GM19023 (cell line): Measurements from ENCODE around the gene CFAP210.
"Not testable (repeated sequence)": the region's sequence is repeated elsewhere in the genome, so short reads cannot be mapped to it uniquely, and the experiment has no call there.

Source experiments
- ATAC-seq: cut with Tn5 transposase; IDR thresholded peaks from one replicate; pipeline ENCODE4 v1.9.1; 2021; ENCODE audit warnings: mild to moderate bottlenecking, moderate library complexity; ENCODE audit not compliant: unreplicated experiment

Gene CFAP210

DNA sequence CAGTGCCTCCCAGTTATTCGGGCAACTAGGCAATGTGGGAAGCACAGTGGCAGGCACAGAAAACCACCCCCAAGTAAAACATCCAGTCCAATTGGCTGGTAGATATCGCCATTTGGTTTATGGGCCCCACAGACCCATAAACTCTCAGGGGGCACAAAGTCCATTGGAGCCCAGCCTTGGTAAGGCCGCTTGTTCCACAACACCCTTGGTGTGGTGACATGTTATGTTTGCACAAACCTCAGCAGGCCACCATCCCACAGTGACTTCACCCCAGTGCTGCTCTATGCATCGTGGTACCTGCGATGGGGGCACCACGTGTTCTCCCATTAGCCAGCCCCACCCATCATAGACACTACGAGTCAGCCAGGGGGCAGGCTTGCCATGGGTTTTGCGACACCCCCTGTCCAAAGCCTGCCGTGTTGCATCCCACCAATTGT is 18.6 kb upstream of the CFAP210 start:
- ATAC-seq, result no peak

GRCh38 chr2:169711751-169712509 is 17.7 kb upstream of the CFAP210 start:
- ATAC-seq, result no peak

GRCh38 chr2:169709981-169710380 is 15.8 kb upstream of the CFAP210 start:
- ATAC-seq, result no peak

GRCh38 chr2:169709331-169709730 is 15.1 kb upstream of the CFAP210 start:
- ATAC-seq, result no peak

DNA sequence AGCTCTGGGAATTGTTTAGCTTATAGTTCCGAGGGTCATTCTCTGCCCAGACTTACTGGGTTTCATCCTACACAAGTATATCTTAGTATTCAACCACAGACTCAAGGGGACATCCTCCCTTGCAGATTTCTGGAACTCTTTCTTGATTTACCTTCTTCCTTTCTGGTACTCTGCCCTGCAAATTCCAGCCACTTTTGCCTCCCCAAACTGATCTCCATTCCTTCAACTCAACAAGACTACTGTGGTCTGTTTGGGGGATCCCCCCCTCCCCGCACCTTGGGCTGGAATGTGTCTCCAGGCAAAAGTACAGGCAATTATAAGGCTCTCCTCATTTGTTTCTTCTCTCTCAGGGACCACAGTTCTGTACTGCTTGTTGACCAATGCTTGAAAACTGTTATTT is 13.4 kb upstream of the CFAP210 start:
- no peak for ATAC-seq

GRCh38 chr2:169705927-169706326 is 11.7 kb upstream of the CFAP210 start:
- ATAC-seq, result no peak

DNA sequence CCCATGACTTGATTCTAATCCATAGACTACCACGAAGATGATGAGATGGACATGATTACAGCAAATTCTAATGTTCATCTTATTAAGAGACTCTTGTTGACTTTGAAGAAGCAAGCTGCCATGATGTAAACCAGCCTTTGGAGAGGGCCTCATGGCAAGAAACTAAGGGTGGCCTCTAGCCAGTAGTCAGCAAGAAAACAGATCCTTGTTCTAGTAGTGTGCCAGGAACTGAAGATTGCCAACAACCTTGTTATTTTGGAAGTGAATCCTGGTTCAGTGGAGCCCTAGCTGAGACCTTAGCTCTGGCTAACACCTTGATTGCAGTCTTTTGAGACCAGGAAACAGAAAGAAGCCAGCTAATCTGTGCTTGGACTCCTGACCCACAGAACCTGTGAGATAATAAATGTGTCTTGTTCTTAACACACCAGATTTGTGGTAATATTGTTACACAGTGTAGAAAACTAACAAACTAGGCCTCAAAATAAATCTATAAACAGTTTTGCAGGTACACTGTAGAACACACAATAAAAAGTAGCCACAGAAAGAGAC is 10.0 kb upstream of the CFAP210 start:
- ATAC-seq, result no peak

DNA sequence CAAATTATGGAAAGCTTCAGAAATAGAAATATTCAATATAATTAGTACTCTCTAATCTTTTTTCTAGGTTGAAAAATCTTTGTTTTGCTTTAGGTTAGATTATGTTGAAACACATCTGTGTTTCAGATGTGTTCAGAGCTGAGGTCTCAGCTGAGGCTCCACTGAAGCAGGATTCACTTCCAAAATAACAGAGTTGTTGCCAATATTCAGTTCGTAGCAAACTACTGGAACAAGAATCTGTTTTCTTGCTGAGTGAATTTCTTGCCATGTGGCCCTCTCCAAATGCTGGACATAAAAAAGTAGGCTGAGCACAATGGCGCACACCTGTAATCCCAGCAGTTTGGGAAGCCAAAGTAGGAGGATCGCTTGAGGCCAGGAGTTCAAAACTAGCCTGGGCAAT is 8.8 kb upstream of the CFAP210 start:
- ATAC-seq, result no peak

DNA sequence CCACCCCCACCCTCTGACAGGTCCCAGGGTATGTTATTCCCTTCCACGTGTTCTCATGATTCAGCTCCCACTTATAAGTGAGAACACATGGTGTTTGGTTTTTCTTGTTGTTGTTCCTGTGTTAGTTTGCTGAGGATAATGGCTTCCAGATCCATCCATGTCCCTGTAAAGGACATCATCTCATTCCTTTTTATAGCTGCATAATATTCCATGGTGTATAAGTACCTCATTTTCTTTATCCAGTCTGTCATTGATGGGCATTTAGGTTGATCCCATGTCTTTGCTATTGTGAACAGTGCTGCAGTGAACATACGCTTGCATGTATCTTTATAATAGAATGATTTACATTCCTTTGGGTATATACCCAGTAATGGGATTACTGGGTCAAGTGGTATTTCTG is 5.0 kb upstream of the CFAP210 start:
- ATAC-seq, result not testable (repeated sequence)

DNA sequence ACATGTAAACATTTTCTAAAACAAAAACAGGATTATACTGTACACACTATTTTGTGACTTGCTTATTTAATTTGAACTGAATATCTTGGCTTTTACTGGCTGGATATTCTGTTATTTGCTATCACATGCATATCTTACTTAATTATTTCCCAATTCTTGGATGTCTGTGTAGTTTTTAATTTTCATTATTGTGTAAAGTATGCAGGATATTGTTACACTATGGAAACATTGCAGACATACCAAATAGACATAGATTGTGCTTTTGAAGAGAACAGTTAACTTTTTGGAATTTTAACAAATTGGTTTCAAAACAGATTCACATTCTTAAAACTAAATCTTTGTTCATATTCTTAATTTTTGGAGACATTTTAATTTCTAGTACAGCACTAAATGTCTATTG is 2.2 kb upstream of the CFAP210 start:
- ATAC-seq, result no peak

DNA sequence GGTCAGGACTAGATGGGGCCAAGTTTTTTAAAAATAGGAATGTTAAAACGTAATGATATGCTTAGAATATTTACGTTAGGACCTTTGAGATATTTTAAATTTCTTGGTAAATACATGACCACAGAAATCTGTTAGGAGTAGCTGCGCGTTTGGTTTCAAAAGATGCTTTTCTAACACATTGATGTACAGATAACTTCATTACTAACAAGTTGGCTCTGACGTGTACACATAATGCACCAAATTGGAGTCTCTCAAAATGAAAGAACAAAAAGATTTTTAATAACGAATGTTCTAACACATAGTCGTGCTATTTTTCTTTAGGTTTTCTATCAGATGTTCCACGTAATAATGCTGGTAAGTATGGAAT is 672 bp upstream of the CFAP210 start:
- no peak for ATAC-seq

DNA sequence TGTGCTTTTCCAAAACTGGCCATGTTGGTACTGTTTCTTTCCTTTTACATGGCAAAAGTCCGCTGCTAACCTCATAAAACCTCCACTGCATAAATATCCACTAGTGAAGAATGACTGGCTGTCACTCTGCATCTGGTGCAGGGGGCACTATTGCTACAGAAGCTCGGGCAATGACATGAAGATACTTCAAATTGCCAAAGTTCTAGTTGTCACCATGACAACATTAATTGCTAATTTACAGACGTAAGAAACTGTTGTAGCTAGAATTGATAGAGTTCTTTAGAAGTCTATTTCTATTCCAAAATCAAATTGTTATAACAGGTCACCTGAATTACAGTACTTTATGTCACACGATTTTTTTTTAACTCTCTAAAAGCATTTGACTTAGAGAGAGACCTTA is 845 bp downstream of the CFAP210 start:
- no peak for ATAC-seq

DNA sequence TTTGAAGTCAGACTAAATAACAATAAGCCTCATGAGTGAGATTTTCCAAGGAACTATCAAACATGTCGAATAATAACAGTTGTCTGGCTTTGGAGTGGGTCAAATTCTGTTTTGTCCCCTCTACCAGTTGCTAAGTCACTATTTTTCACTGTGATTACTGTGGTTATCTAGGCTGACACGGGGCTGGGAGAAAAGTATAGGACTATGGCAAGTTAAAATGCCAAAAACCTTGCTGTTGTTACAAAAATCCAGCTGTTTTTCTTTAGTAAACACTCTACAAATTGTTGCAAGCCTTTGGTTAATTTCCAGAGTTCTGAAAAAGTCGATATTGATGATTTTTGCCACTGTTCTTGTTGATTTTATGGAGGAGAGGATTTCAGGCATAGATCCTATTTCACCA is 1.5 kb downstream of the CFAP210 start:
- ATAC-seq, result no peak

DNA sequence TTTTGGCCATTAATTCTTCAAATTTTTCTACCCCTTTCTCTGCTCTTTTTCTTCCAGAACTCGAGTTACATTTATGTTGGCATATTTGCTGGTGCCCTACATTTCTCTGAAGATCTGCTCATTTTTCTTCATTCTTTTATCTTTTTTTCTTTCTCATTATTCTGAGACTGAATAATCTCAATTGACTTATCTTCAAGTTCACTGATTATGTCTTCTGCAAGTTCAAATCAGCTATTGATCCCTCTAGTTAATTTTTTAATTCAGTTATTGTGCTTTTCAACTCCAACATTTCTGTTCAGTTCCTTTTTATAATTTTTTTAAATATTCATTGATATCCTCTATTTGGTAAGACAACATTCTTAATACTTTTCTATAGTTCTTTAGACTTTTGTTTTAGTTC is 3.2 kb downstream of the CFAP210 start:
- ATAC-seq, result no peak

DNA sequence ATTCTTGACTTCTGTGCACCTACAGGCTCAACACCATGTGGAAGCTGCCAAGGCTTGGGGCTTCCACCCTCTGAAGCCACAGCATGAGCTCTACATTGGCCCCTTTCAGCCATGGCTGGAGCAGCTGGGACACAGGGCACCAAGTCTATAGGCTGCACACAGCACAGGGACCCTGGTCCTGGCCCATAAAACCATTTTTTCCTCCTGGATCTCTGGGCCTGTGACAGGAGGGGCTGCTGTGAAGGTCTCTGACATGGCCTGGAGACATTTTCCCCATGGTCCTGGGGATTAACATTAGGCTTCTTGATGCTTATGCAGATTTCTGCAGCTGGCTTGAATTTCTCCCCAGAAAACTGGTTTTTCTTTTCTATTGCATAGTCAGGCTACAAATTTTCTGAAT is 6.3 kb downstream of the CFAP210 start:
- not testable (repeated sequence) for ATAC-seq

GRCh38 chr2:169686825-169687224 is 7.4 kb downstream of the CFAP210 start:
- not testable (repeated sequence) for ATAC-seq

DNA sequence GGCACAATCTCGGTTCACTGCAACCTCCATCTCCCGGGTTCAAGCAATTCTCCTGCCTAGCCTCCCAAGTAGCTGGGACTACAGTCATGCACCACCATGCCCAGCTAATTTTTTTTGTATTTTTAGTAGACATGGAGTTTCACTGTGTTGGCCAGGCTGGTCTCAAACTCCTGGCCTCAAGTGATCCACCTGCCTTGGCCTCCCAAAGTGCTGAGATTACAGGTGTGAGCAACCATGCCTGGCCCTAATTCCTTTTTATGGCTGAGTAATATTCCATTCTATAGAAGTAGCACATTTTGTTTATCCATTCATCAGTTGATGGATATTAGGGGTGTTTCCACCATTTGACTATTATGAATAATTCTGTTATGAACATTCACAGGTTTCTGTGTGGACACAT is 9.5 kb downstream of the CFAP210 start:
- ATAC-seq, result not testable (repeated sequence)

- ATAC-seq, result no peak
These were observed 10.1 kb downstream of the CFAP210 start for GRCh38 chr2:169684135-169684565.

GRCh38 chr2:169683425-169684134 is 10.6 kb downstream of the CFAP210 start:
- no peak for ATAC-seq

DNA sequence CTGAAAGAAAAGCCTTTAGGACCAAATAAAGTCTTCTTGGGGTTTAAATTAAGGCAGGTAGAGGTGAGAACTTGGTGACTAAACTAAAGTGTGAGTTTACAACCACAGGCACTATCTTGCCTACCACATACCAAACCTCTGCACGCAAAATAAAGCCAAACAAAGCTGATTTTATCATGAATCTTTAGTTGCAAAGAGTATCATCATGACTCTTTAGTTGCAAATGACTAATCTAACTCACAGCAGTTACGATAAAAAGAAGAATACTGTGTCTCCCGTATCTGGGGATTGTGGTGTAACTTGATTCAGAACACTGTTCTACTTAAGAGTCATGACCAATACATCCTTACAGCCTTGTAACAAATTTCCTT is 11.2 kb downstream of the CFAP210 start:
- ATAC-seq, result no peak

GRCh38 chr2:169676850-169677249 is 17.4 kb downstream of the CFAP210 start:
- ATAC-seq, result no peak

- no peak for ATAC-seq
These were observed 17.8 kb downstream of the CFAP210 start for GRCh38 chr2:169676357-169676756.
